Endothelial cell of umbilical vein (primary cell): ENCODE measurements around the gene GULP1. TPM values are rescaled to one million over a fixed set of nuclear protein-coding genes. Genes with fewer than 3 reads are reported as not detected.

Experiments used
- BruUV-seq: library from RNA; stranded (reverse); fragments of 400-500 nt; replicated peaks from 2 replicates; lab custom pipeline; 2021; lab: Mats Ljungman, UMichigan
- CTCF ChIA-PET: fragments of 300-600, 350-600 bp; sonication (Branson Sonifier 250); formaldehyde crosslinking; loops from one replicate; lab custom pipeline; 2021; ENCODE audit warnings: antibody characterized with exemption, inconsistent platforms; lab: Charles Lee
- POLR2A ChIA-PET: fragments of 300-600, 350-600 bp; sonication (Branson Sonifier 250); formaldehyde crosslinking; loops from one replicate; lab custom pipeline; 2021; ENCODE audit warnings: antibody characterized with exemption, inconsistent platforms; lab: Charles Lee
- DNase-seq: peaks from one replicate; pipeline ENCODE4 v3.0.0-alpha.2; 2011; ENCODE audit warnings: low read depth, low spot score
- FAIRE-seq: peaks from 2 replicates; lab custom pipeline; 2011; peaks lifted over from hg19 to GRCh38; lab: Jason Lieb, UNC
- H2AFZ ChIP-seq: 2 replicates; pipeline ENCODE4 v1.6.0; 2012; ENCODE audit warnings: low read depth, low read length, control low read depth, inconsistent platforms
- H3K27ac ChIP-seq: 2 replicates; pipeline ENCODE4 v1.5.1; 2011; ENCODE audit warnings: low read depth, mild to moderate bottlenecking, control low read depth, low read length, moderate library complexity; ENCODE audit not compliant: insufficient read depth
- H3K27me3 ChIP-seq, 2 experiments: 2 replicates each; pipeline versions ENCODE4 v1.6.0 to v1.6.1; 2011; ENCODE audit warnings: low read length in 2 of 2, mixed read lengths in 1 of 2; ENCODE audit not compliant: control insufficient read depth in 2 of 2, insufficient read depth in 2 of 2
- H3K36me3 ChIP-seq, 2 experiments: 2 replicates in 1 of 2; 3 replicates in 1 of 2; pipeline ENCODE4 v1.5.1; 2011; ENCODE audit warnings: low read length in 2 of 2, mild to moderate bottlenecking in 1 of 2, moderate library complexity in 1 of 2; ENCODE audit not compliant: control insufficient read depth in 2 of 2, insufficient read depth in 2 of 2; ENCODE audit errors: extremely low read depth in 1 of 2
- H3K4me1 ChIP-seq: 3 replicates; pipeline ENCODE4 v1.5.1; 2011; ENCODE audit warnings: mild to moderate bottlenecking, low read length; ENCODE audit not compliant: control insufficient read depth, insufficient read depth; ENCODE audit errors: extremely low read depth
- H3K4me2 ChIP-seq: 2 replicates; pipeline ENCODE4 v1.6.1; 2011; ENCODE audit warnings: low read length, control low read depth, mixed read lengths; ENCODE audit not compliant: insufficient read depth
- H3K4me3 ChIP-seq, 3 experiments: fragments of 200-600 bp in 1 of 3; sonication (generic), shearing (Covaris generic) in 1 of 3; replicated peaks in 1 of 3; 2 replicates each; pipeline ENCODE4 v1.5.1; 2011 to 2016; ENCODE audit warnings: control low read depth in 3 of 3, low read length in 3 of 3, mild to moderate bottlenecking in 2 of 3, inconsistent platforms in 1 of 3, low read depth in 1 of 3, moderate library complexity in 1 of 3; ENCODE audit not compliant: insufficient read depth in 1 of 3
- H3K79me2 ChIP-seq: 2 replicates; pipeline ENCODE4 v1.6.0; 2012; ENCODE audit warnings: low read length, inconsistent platforms; ENCODE audit not compliant: control insufficient read depth, insufficient read depth
- H3K9ac ChIP-seq: replicated peaks from 2 replicates; pipeline ENCODE3; 2011; ENCODE audit warnings: low read length, control low read depth; ENCODE audit not compliant: insufficient read depth; ENCODE audit errors: extremely low read depth
- H3K9me1 ChIP-seq: replicated peaks from 3 replicates; pipeline ENCODE4 v1.6.0; 2011; ENCODE audit warnings: mild to moderate bottlenecking, low read length; ENCODE audit not compliant: control insufficient read depth, insufficient read depth; ENCODE audit errors: extremely low read depth
- H3K9me3 ChIP-seq: replicated peaks from 2 replicates; pipeline ENCODE4 v1.5.1; 2012; ENCODE audit warnings: low read length, inconsistent platforms; ENCODE audit not compliant: control insufficient read depth, insufficient read depth
- H4K20me1 ChIP-seq: replicated peaks from 2 replicates; pipeline ENCODE3; 2011; ENCODE audit warnings: mild to moderate bottlenecking, low read length; ENCODE audit not compliant: control insufficient read depth, insufficient read depth; ENCODE audit errors: extremely low read depth
- EZH2 ChIP-seq: IDR thresholded peaks from 2 replicates; pipeline ENCODE4 v1.6.1; 2012; ENCODE audit warnings: borderline replicate concordance, low read depth, mild to moderate bottlenecking, moderate library complexity, low read length, inconsistent platforms; ENCODE audit not compliant: severe bottlenecking
- FOS ChIP-seq: IDR thresholded peaks from 2 replicates; pipeline ENCODE4 v1.6.1; 2011; ENCODE audit warnings: mild to moderate bottlenecking, low read length, moderate library complexity, borderline replicate concordance; ENCODE audit not compliant: insufficient read depth
- GATA2 ChIP-seq: IDR thresholded peaks from 2 replicates; pipeline ENCODE4 v1.7.0; 2011; ENCODE audit warnings: low read depth, mild to moderate bottlenecking, moderate library complexity, mixed read lengths, low read length; ENCODE audit not compliant: insufficient read length, insufficient read depth
- JUN ChIP-seq: IDR thresholded peaks from 2 replicates; pipeline ENCODE4 v1.6.1; 2011; ENCODE audit warnings: borderline replicate concordance, low read depth; ENCODE audit not compliant: insufficient read length, insufficient read depth
- MYC ChIP-seq: IDR thresholded peaks from one replicate; pipeline ENCODE4 v1.6.1; 2011; ENCODE audit warnings: mild to moderate bottlenecking, low read depth, low read length
- POLR2A ChIP-seq: IDR thresholded peaks from 2 replicates; pipeline ENCODE4 v1.6.1; 2012; ENCODE audit warnings: low read depth, mild to moderate bottlenecking, control low read depth, low read length
- POLR2AphosphoS5 ChIP-seq: IDR thresholded peaks from 2 replicates; pipeline ENCODE4 v1.6.1; 2012; ENCODE audit warnings: low read depth, mild to moderate bottlenecking, control low read depth, low read length, moderate library complexity; ENCODE audit not compliant: insufficient read depth
- dilution Hi-C: fragments of 300-500 bp; cut with MboI; formaldehyde crosslinking; loops from one replicate; pipeline ENCODE4 v1.15.0; 2019; ENCODE audit warnings: low sequenced_read_pairs; ENCODE audit not compliant: extremely low pct_ligation_motif_present
- intact Hi-C: fragments of 100-400 bp; cut with micrococcal nuclease; formaldehyde crosslinking; loops from one replicate; pipeline ENCODE4 v1.10.0; 2022
- polyA plus RNA-seq, 4 experiments: library from polyadenylated mRNA; depleted of rRNA in 3 of 4; stranded (reverse) in 3 of 4; unstranded in 1 of 4; fragments of >200 nt; gene quantifications; 2 replicates each; pipeline versions ENCODE4 v1.2.1 to v1.2.3, GENCODE V29; 2011 to 2012; ENCODE audit warnings: missing spikeins in 1 of 4
- total RNA-seq: library from RNA; stranded (reverse); gene quantifications from 2 replicates; pipeline ENCODE4 v1.2.3, GENCODE V29; 2021
- TF ChIP-seq, protein P1 (sequence below), 2 donors: IDR thresholded peaks; 1 replicate in 1 of 2; 2 replicates in 1 of 2; pipeline ENCODE4 v1.5.1; 2011; ENCODE audit warnings: low read length in 2 of 2, mild to moderate bottlenecking in 2 of 2, moderate library complexity in 2 of 2, control low read depth in 1 of 2, inconsistent platforms in 1 of 2, low read depth in 1 of 2; ENCODE audit not compliant: insufficient read depth in 1 of 2; ENCODE audit errors: extremely low read depth in 1 of 2
- TF ChIP-seq, protein P2 (sequence below): IDR thresholded peaks from 2 replicates; pipeline ENCODE4 v1.6.1; 2011; ENCODE audit not compliant: insufficient read depth, insufficient read length

Gene GULP1
- total and polyA plus RNA-seq, 2 donors (not counting 3 experiments of a cell fraction or from before 2014, with no cell fraction given) = 24.4 to 53.8 TPM

DNA sequence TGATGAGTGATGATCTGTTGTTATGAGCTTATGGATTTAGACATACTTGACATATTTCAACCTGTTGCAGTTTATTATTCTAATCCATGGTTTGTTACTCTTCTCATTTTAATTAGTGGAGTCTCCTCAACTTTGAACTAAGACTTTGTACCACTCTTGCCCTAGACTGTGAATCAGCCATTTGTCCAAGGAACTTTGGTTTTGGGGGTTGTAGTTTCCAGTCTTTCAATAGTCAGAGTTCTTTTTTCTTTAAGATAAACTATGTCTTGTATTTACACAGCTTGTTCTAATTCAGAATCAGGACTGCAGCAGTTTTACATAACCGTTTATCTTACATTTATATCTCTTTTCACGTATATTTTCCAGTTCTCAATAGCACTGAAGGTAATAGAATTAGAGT lies 133.6 kb downstream of the GULP1 start:
- Histone ChIP-seq H2AFZ (no peak overlapping the region), H3K27me3 (no peaks in the 10 kb centered on the region), H3K4me2 (no peak overlapping the region), H4K20me1 (no peaks in the 10 kb centered on the region), H3K9me3 (no peaks in the 10 kb centered on the region), H3K27ac (no peak overlapping the region), H3K4me1 (no peaks in the 10 kb centered on the region), H3K36me3 (no peaks in the 10 kb centered on the region), H3K4me3 (no peak overlapping the region), H3K9me1 (no peaks in the 10 kb centered on the region), H3K79me2 (peaks cover 2% of the 10 kb centered on the region), H3K9ac (no peak overlapping the region)
- TF ChIP-seq EZH2 (no peak), JUN (no peak), POLR2AphosphoS5 (no peak), POLR2A (no peak), MYC (no peak), GATA2 (no peak), FOS (no peak)
- TF ChIP-seq, protein P1, sequence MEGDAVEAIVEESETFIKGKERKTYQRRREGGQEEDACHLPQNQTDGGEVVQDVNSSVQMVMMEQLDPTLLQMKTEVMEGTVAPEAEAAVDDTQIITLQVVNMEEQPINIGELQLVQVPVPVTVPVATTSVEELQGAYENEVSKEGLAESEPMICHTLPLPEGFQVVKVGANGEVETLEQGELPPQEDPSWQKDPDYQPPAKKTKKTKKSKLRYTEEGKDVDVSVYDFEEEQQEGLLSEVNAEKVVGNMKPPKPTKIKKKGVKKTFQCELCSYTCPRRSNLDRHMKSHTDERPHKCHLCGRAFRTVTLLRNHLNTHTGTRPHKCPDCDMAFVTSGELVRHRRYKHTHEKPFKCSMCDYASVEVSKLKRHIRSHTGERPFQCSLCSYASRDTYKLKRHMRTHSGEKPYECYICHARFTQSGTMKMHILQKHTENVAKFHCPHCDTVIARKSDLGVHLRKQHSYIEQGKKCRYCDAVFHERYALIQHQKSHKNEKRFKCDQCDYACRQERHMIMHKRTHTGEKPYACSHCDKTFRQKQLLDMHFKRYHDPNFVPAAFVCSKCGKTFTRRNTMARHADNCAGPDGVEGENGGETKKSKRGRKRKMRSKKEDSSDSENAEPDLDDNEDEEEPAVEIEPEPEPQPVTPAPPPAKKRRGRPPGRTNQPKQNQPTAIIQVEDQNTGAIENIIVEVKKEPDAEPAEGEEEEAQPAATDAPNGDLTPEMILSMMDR (IDR thresholded peaks at IDR 0.05; ENCODE audit: extremely low read depth in 1 of 2, insufficient read depth in 1 of 2, low read depth in 1 of 2, low read length in 2 of 2) = no peak
- TF ChIP-seq, protein P2, sequence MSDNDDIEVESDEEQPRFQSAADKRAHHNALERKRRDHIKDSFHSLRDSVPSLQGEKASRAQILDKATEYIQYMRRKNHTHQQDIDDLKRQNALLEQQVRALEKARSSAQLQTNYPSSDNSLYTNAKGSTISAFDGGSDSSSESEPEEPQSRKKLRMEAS = no peak
- dilution Hi-C loops = no loop called here
- no peak for FAIRE-seq
- DNase-seq = no peak
- no TSS peak for BruUV-seq
- intact Hi-C loops = no loop called here
- ChIA-PET CTCF (interaction anchor here (0.7 kb wide), 1 partner anchor 24 kb away, joined by 3 read pairs; no protein-coding TSS in a partner anchor), POLR2A (no interaction called here)
